Small intestine (tissue), 7 donors: ENCODE measurements around the gene GABRE. TPM values are rescaled to one million over a fixed set of nuclear protein-coding genes. Genes with fewer than 3 reads are reported as not detected.

Source experiments
- DNase-seq, 2 donors: peaks; one replicate each; pipeline versions ENCODE4 v3.0.0 to v3.0.0-alpha.2; 2013
- FAIRE-seq: peaks from 2 replicates; lab custom pipeline; 2012; peaks lifted over from hg19 to GRCh38; lab: Jason Lieb, UNC
- H3K27ac ChIP-seq, 3 donors: one replicate each; pipeline ENCODE4 v1.5.1; 2013; ENCODE audit warnings: low read length in 2 of 3, mild to moderate bottlenecking in 2 of 3, control low read depth in 1 of 3, inconsistent platforms in 1 of 3, low read depth in 1 of 3, moderate library complexity in 1 of 3
- H3K27me3 ChIP-seq, 3 donors: one replicate each; pipeline ENCODE4 v1.6.1; 2013; ENCODE audit warnings: low read length in 3 of 3, inconsistent platforms in 1 of 3; ENCODE audit not compliant: control insufficient read depth in 3 of 3, insufficient read depth in 3 of 3
- H3K36me3 ChIP-seq, 3 donors: one replicate each; pipeline ENCODE4 v1.6.1; 2013; ENCODE audit warnings: low read length in 3 of 3, inconsistent platforms in 1 of 3, low read depth in 1 of 3, mild to moderate bottlenecking in 1 of 3, moderate library complexity in 1 of 3; ENCODE audit not compliant: control insufficient read depth in 3 of 3, insufficient read depth in 2 of 3
- H3K4me1 ChIP-seq, 3 donors: one replicate each; pipeline ENCODE4 v1.6.1; 2013; ENCODE audit warnings: low read length in 2 of 3, inconsistent platforms in 1 of 3, low read depth in 1 of 3, mild to moderate bottlenecking in 1 of 3, moderate library complexity in 1 of 3; ENCODE audit not compliant: control insufficient read depth in 3 of 3, insufficient read depth in 2 of 3
- H3K4me3 ChIP-seq, 3 donors: one replicate each; pipeline ENCODE4 v1.5.1; 2013; ENCODE audit warnings: low read length in 3 of 3, control low read depth in 1 of 3, inconsistent platforms in 1 of 3, low read depth in 1 of 3, mild to moderate bottlenecking in 1 of 3, moderate library complexity in 1 of 3
- H3K9me3 ChIP-seq, 2 donors: one replicate each; pipeline ENCODE4 v1.6.1; 2013; ENCODE audit warnings: low read depth in 1 of 2, low read length in 1 of 2; ENCODE audit not compliant: control insufficient read depth in 2 of 2, insufficient read depth in 1 of 2
- WGBS, 3 donors: extraction: QIAGEN DNeasy Blood & Tissue Kit; methylation state at CpG; one replicate each; pipeline ENCODE4 v1.1.7; 2013; 5-methylcytosine and 5-hydroxymethylcytosine counted together
- polyA plus RNA-seq, 4 donors: library from polyadenylated mRNA; stranded (reverse) in 3 of 4; unstranded in 1 of 4; fragments of 200-250 nt in 3 of 4; fragments of 120-200 nt in 1 of 4; gene quantifications; one replicate each; pipeline versions ENCODE4 v1.2.1 to v1.2.3, GENCODE V29; 2013
- donor health status: healthy with polysubstance abuse.
- donor health status: control.
- donor health status: control.
- donor health status: Bipolar disorder and iron deficiency.
- donor health status: healthy.

Gene GABRE
- polyA plus RNA-seq, 4 donors: 4.8 to 47.6 (median 23.8) TPM

- DNase-seq: no peak
- Histone ChIP-seq H3K27me3 (no peaks in the 10 kb centered on the region), H3K4me1 (peaks cover 0 to 30% (median 3%) of the 10 kb centered on the region in 3 donors), H3K4me3 (no peak overlapping the region), H3K27ac (peak overlapping the region in 1 of 3 donors; percentile 45), H3K36me3 (no peaks in the 10 kb centered on the region), H3K9me3 (no peaks in the 10 kb centered on the region)
- 44 to 57% (median 54%) methylated on average over 3 of the region's 3 CpGs for WGBS, 3 donors
- FAIRE-seq: no peak
Measured at GRCh38 chrX:151988706-151989299, 14.3 kb upstream of the GABRE start.

- 64 to 80% (median 78%) methylated on average over 4 of the region's 4 CpGs for WGBS, 3 donors
- Histone ChIP-seq H3K4me1 (peaks cover 0 to 39% (median 3%) of the 10 kb centered on the region in 3 donors), H3K36me3 (no peaks in the 10 kb centered on the region), H3K27me3 (no peaks in the 10 kb centered on the region), H3K9me3 (no peaks in the 10 kb centered on the region), H3K4me3 (no peak overlapping the region), H3K27ac (no peak overlapping the region)
- DNase-seq: no peak
- FAIRE-seq: no peak
Measured at GRCh38 chrX:151987108-151987507, 12.6 kb upstream of the GABRE start.

- H3K36me3 ChIP-seq: no peaks in the 10 kb centered on the region
- peak overlapping the region; percentile 4 to 76 (median 52) for H3K27ac ChIP-seq
- H3K4me1 ChIP-seq: peaks cover 0 to 48% (median 3%) of the 10 kb centered on the region in 3 donors
- WGBS, 3 donors: 9 to 42% (median 24%) methylated on average over 3 of the region's 3 CpGs
- peak; percentile 65 to 76 for DNase-seq
- H3K4me3 ChIP-seq: no peak overlapping the region
- no peaks in the 10 kb centered on the region for H3K9me3 ChIP-seq
- no peaks in the 10 kb centered on the region for H3K27me3 ChIP-seq
- FAIRE-seq: no peak
Measured at GRCh38 chrX:151985955-151986354, 11.5 kb upstream of the GABRE start.

- H3K4me3 ChIP-seq: no peak overlapping the region
- DNase-seq (no peak), FAIRE-seq (no peak)
- H3K4me1 ChIP-seq: peaks cover 0 to 51% (median 3%) of the 10 kb centered on the region in 3 donors
- no peaks in the 10 kb centered on the region for H3K36me3 ChIP-seq
- no peaks in the 10 kb centered on the region for H3K9me3 ChIP-seq
- no peaks in the 10 kb centered on the region for H3K27me3 ChIP-seq
- peak overlapping the region in 1 of 3 donors; percentile 76 for H3K27ac ChIP-seq
- WGBS, 3 donors: 55 to 83% (median 62%) methylated on average over 4 of the region's 4 CpGs
Measured at GRCh38 chrX:151985531-151985930, 11.1 kb upstream of the GABRE start.

- H3K4me1 ChIP-seq: peaks cover 0 to 51% (median 3%) of the 10 kb centered on the region in 3 donors
- H3K27me3 ChIP-seq: no peaks in the 10 kb centered on the region
- H3K27ac ChIP-seq: peak overlapping the region in 2 of 3 donors; percentile 39 to 76
- DNase-seq: no peak
- H3K36me3 ChIP-seq: no peaks in the 10 kb centered on the region
- no peak overlapping the region for H3K4me3 ChIP-seq
- no peak for FAIRE-seq
- WGBS, 3 donors: 60 to 76% (median 62%) methylated on average over 4 of the region's 4 CpGs
- H3K9me3 ChIP-seq: no peaks in the 10 kb centered on the region
Measured at GRCh38 chrX:151984902-151985301, 10.4 kb upstream of the GABRE start.

GRCh38 chrX:151984328-151984727 is 9.9 kb upstream of the GABRE start:
- no peaks in the 10 kb centered on the region for H3K36me3 ChIP-seq
- H3K27ac ChIP-seq: peak overlapping the region in 2 of 3 donors; percentile 27 to 76
- 18 to 48% (median 44%) methylated on average over 3 of the region's 3 CpGs for WGBS, 3 donors
- no peak overlapping the region for H3K4me3 ChIP-seq
- H3K9me3 ChIP-seq: no peaks in the 10 kb centered on the region
- peaks cover 0 to 51% (median 3%) of the 10 kb centered on the region in 3 donors for H3K4me1 ChIP-seq
- FAIRE-seq (no peak), DNase-seq (no peak)
- no peaks in the 10 kb centered on the region for H3K27me3 ChIP-seq

- no peak overlapping the region for H3K4me3 ChIP-seq
- peak overlapping the region; percentile 76 to 80 (median 77) for H3K27ac ChIP-seq
- peak; percentile 29 to 52 for DNase-seq
- no peaks in the 10 kb centered on the region for H3K9me3 ChIP-seq
- no peaks in the 10 kb centered on the region for H3K36me3 ChIP-seq
- peaks cover 0 to 47% (median 3%) of the 10 kb centered on the region in 3 donors for H3K4me1 ChIP-seq
- H3K27me3 ChIP-seq: no peaks in the 10 kb centered on the region
- no peak for FAIRE-seq
Measured at GRCh38 chrX:151983186-151983585, 8.7 kb upstream of the GABRE start.

- DNase-seq: peak; percentile 75 to 87
- H3K27ac ChIP-seq: peak overlapping the region; percentile 77 to 91 (median 81)
- peaks cover 0 to 50% (median 3%) of the 10 kb centered on the region in 3 donors for H3K4me1 ChIP-seq
- 0 to 33% (median 22%) methylated on average over 3 of the region's 3 CpGs for WGBS, 3 donors
- H3K36me3 ChIP-seq: no peaks in the 10 kb centered on the region
- no peak overlapping the region for H3K4me3 ChIP-seq
- FAIRE-seq: no peak
- no peaks in the 10 kb centered on the region for H3K27me3 ChIP-seq
- no peaks in the 10 kb centered on the region for H3K9me3 ChIP-seq
Measured at GRCh38 chrX:151982222-151982621, 7.7 kb upstream of the GABRE start.
